KMS-11 (cell line): Measurements from ENCODE around the gene MORN2.

ENCODE experiments used
- H2AFZ ChIP-seq: fragments of 200-600 bp; sonication (generic); 2 replicates; pipeline ENCODE4 v1.6.1; 2016; ENCODE audit warnings: antibody characterized with exemption, mixed run types, low read depth
- H3K27ac ChIP-seq: fragments of 200-600 bp; sonication (generic); 2 replicates; pipeline ENCODE4 v1.6.1; 2016; ENCODE audit warnings: mild to moderate bottlenecking, mixed run types
- H3K27me3 ChIP-seq: fragments of 200-600 bp; sonication (generic); 2 replicates; pipeline ENCODE4 v1.6.1; 2017; ENCODE audit warnings: mild to moderate bottlenecking, low read depth, mixed run types, moderate library complexity; ENCODE audit not compliant: insufficient read depth
- H3K36me3 ChIP-seq: fragments of 200-600 bp; sonication (generic); 2 replicates; pipeline ENCODE4 v1.6.1; 2017; ENCODE audit warnings: mild to moderate bottlenecking, mixed run types; ENCODE audit not compliant: insufficient read depth
- H3K4me1 ChIP-seq: fragments of 200-600 bp; sonication (generic); 2 replicates; pipeline ENCODE4 v1.6.1; 2016; ENCODE audit warnings: mild to moderate bottlenecking, low read depth, mixed run types; ENCODE audit not compliant: poor library complexity, severe bottlenecking
- H3K4me2 ChIP-seq: fragments of 200-600 bp; sonication (generic); 2 replicates; pipeline ENCODE4 v1.7.0; 2016; ENCODE audit warnings: mild to moderate bottlenecking, mixed run types
- H3K4me3 ChIP-seq: fragments of 200-600 bp; sonication (generic); IDR thresholded peaks from 2 replicates; pipeline ENCODE4 v1.6.1; 2017; ENCODE audit warnings: low read depth, low read length, mixed read lengths; ENCODE audit not compliant: insufficient read depth
- H3K79me2 ChIP-seq: fragments of 200-600 bp; sonication (generic); 2 replicates; pipeline ENCODE4 v1.6.1; 2016; ENCODE audit warnings: low read depth, mixed run types; ENCODE audit not compliant: insufficient read depth
- H3K9ac ChIP-seq: fragments of 200-600 bp; sonication (generic); 2 replicates; pipeline ENCODE4 v1.6.1; 2016; ENCODE audit warnings: mild to moderate bottlenecking, mixed run types
- H4K20me1 ChIP-seq: fragments of 200-600 bp; sonication (generic); 2 replicates; pipeline ENCODE4 v1.6.1; 2016; ENCODE audit warnings: mild to moderate bottlenecking, mixed run types; ENCODE audit not compliant: insufficient read depth
- CTCF ChIP-seq: fragments of 200-600 bp; sonication (generic); conservative IDR thresholded peaks from 2 replicates; pipeline ENCODE4 v1.6.1; 2017; ENCODE audit warnings: low read depth, mild to moderate bottlenecking, antibody characterized with exemption, low read length, moderate library complexity, mixed read lengths

The MORN2 gene

GRCh38 chr2:38889045-38889444 lies 13.3 kb downstream of the MORN2 start:
- no peaks in the 10 kb centered on the region for H4K20me1 ChIP-seq
- no peak overlapping the region for H3K4me2 ChIP-seq
- H3K79me2 ChIP-seq, result no peaks in the 10 kb centered on the region
- TF ChIP-seq CTCF, result no peak
- no peaks in the 10 kb centered on the region for H3K27me3 ChIP-seq
- no peak overlapping the region for H3K4me3 ChIP-seq
- no peaks in the 10 kb centered on the region for H3K4me1 ChIP-seq
- no peak overlapping the region for H3K9ac ChIP-seq
- no peaks in the 10 kb centered on the region for H3K36me3 ChIP-seq
- H2AFZ ChIP-seq, result no peak overlapping the region
- no peak overlapping the region for H3K27ac ChIP-seq

- Histone ChIP-seq H3K4me3 (no peak within 1 kb of the TSS), H3K27me3 (no peaks in the 10 kb centered on the region), H3K27ac (no peak within 1 kb of the TSS), H3K4me1 (no peaks in the 10 kb centered on the region), H3K79me2 (no peaks in the 10 kb centered on the region), H3K36me3 (no peaks in the 10 kb centered on the region), H3K4me2 (no peak within 1 kb of the TSS), H2AFZ (no peak within 1 kb of the TSS), H4K20me1 (no peaks in the 10 kb centered on the region), H3K9ac (no peak within 1 kb of the TSS)
- no peak for TF ChIP-seq CTCF
Observed at GRCh38 chr2:38889575-38889974, 13.8 kb downstream of the MORN2 start, which contains the start of gene ARHGEF33. Gene ARHGEF33 (plus strand): TSS chr2:38889875. CDS start chr2:38919448, 29,573 bp downstream.

GRCh38 chr2:38892819-38893218 lies 17.0 kb downstream of the MORN2 start:
- Histone ChIP-seq H3K27ac (no peak overlapping the region), H2AFZ (no peak overlapping the region), H3K4me3 (no peak overlapping the region), H3K36me3 (no peaks in the 10 kb centered on the region), H4K20me1 (no peaks in the 10 kb centered on the region), H3K4me1 (no peaks in the 10 kb centered on the region), H3K9ac (no peak overlapping the region), H3K79me2 (no peaks in the 10 kb centered on the region), H3K27me3 (no peaks in the 10 kb centered on the region), H3K4me2 (no peak overlapping the region)
- no peak for TF ChIP-seq CTCF

GRCh38 chr2:38898256-38898655 lies 22.5 kb downstream of the MORN2 start:
- Histone ChIP-seq H3K79me2 (no peaks in the 10 kb centered on the region), H3K36me3 (no peaks in the 10 kb centered on the region), H3K4me1 (no peaks in the 10 kb centered on the region), H3K27ac (no peak overlapping the region), H2AFZ (no peak overlapping the region), H3K9ac (no peak overlapping the region), H3K27me3 (no peaks in the 10 kb centered on the region), H3K4me2 (no peak overlapping the region), H3K4me3 (no peak overlapping the region), H4K20me1 (no peaks in the 10 kb centered on the region)
- no peak for TF ChIP-seq CTCF
